ENCODE data around the gene SH3TC1.

Gene SH3TC1

GRCh38 chr4:8181119-8181518 is 18.0 kb upstream of the SH3TC1 start:
- Histone ChIP-seq H3K36me3 (ENCODE audit: insufficient read depth, low read length) (no peaks in the 10 kb centered on the region), H3K4me3 (no peak overlapping the region), H3K27ac (no peak overlapping the region), H3K9ac (ENCODE audit: insufficient read length) (no peak overlapping the region), H3K9me3 (ENCODE audit: low read depth, low read length) (no peaks in the 10 kb centered on the region)
- TF ChIP-seq POLR2AphosphoS5 (IDR thresholded peaks at IDR 0.05; ENCODE audit: borderline replicate concordance, low read depth, low read length) (no peak), FOXP2 (optimal IDR thresholded peaks at IDR 0.05; ENCODE audit: control extremely low read depth, extremely low read length, insufficient read depth) (no peak), EZH2 (IDR thresholded peaks at IDR 0.05) (no peak)
- no peak for DNase-seq (ENCODE audit: low read depth, low spot score)

- no peak for DNase-seq (ENCODE audit: low read depth, low spot score)
- no peaks in the 10 kb centered on the region for H3K9me3 ChIP-seq (ENCODE audit: low read depth, low read length)
- H3K4me3 ChIP-seq: no peak overlapping the region
- TF ChIP-seq FOXP2 (optimal IDR thresholded peaks at IDR 0.05; ENCODE audit: control extremely low read depth, extremely low read length, insufficient read depth) (no peak), EZH2 (IDR thresholded peaks at IDR 0.05) (no peak), POLR2AphosphoS5 (IDR thresholded peaks at IDR 0.05; ENCODE audit: borderline replicate concordance, low read depth, low read length) (no peak)
- no peak overlapping the region for H3K27ac ChIP-seq
- H3K9ac ChIP-seq (ENCODE audit: insufficient read length): no peak overlapping the region
- no peaks in the 10 kb centered on the region for H3K36me3 ChIP-seq (ENCODE audit: insufficient read depth, low read length)
Measured at GRCh38 chr4:8181844-8182243, 17.2 kb upstream of the SH3TC1 start.

- Histone ChIP-seq H3K9ac (ENCODE audit: insufficient read length) (no peak overlapping the region), H3K9me3 (ENCODE audit: low read depth, low read length) (no peaks in the 10 kb centered on the region), H3K4me3 (no peak overlapping the region), H3K27ac (no peak overlapping the region), H3K36me3 (ENCODE audit: insufficient read depth, low read length) (no peaks in the 10 kb centered on the region)
- no peak for TF ChIP-seq POLR2AphosphoS5 (IDR thresholded peaks at IDR 0.05; ENCODE audit: borderline replicate concordance, low read depth, low read length)
- TF ChIP-seq EZH2 (IDR thresholded peaks at IDR 0.05): no peak
- TF ChIP-seq FOXP2 (optimal IDR thresholded peaks at IDR 0.05; ENCODE audit: control extremely low read depth, extremely low read length, insufficient read depth): no peak
- no peak for DNase-seq (ENCODE audit: low read depth, low spot score)
Measured at GRCh38 chr4:8182294-8182693, 16.8 kb upstream of the SH3TC1 start.

GRCh38 chr4:8182858-8183725 is 16.0 kb upstream of the SH3TC1 start:
- no peaks in the 10 kb centered on the region for H3K9me3 ChIP-seq (ENCODE audit: low read depth, low read length)
- DNase-seq (ENCODE audit: low read depth, low spot score): no peak
- no peak overlapping the region for H3K27ac ChIP-seq
- no peak overlapping the region for H3K4me3 ChIP-seq
- H3K36me3 ChIP-seq (ENCODE audit: insufficient read depth, low read length): no peaks in the 10 kb centered on the region
- no peak overlapping the region for H3K9ac ChIP-seq (ENCODE audit: insufficient read length)
- TF ChIP-seq POLR2AphosphoS5 (IDR thresholded peaks at IDR 0.05; ENCODE audit: borderline replicate concordance, low read depth, low read length) (no peak), EZH2 (IDR thresholded peaks at IDR 0.05) (no peak), FOXP2 (optimal IDR thresholded peaks at IDR 0.05; ENCODE audit: control extremely low read depth, extremely low read length, insufficient read depth) (no peak)

GRCh38 chr4:8184061-8184460 is 15.0 kb upstream of the SH3TC1 start:
- no peak for DNase-seq (ENCODE audit: low read depth, low spot score)
- H3K4me3 ChIP-seq: no peak overlapping the region
- H3K9me3 ChIP-seq (ENCODE audit: low read depth, low read length): no peaks in the 10 kb centered on the region
- no peak overlapping the region for H3K27ac ChIP-seq
- TF ChIP-seq FOXP2 (optimal IDR thresholded peaks at IDR 0.05; ENCODE audit: control extremely low read depth, extremely low read length, insufficient read depth) (no peak), EZH2 (IDR thresholded peaks at IDR 0.05) (no peak), POLR2AphosphoS5 (IDR thresholded peaks at IDR 0.05; ENCODE audit: borderline replicate concordance, low read depth, low read length) (no peak)
- H3K9ac ChIP-seq (ENCODE audit: insufficient read length): no peak overlapping the region
- no peaks in the 10 kb centered on the region for H3K36me3 ChIP-seq (ENCODE audit: insufficient read depth, low read length)

GRCh38 chr4:8185295-8185694 is 13.8 kb upstream of the SH3TC1 start:
- Histone ChIP-seq H3K27ac (no peak overlapping the region), H3K36me3 (ENCODE audit: insufficient read depth, low read length) (no peaks in the 10 kb centered on the region)

GRCh38 chr4:8185930-8186329 is 13.2 kb upstream of the SH3TC1 start:
- no peaks in the 10 kb centered on the region for H3K9me3 ChIP-seq (ENCODE audit: low read depth, low read length)
- no peaks in the 10 kb centered on the region for H3K36me3 ChIP-seq (ENCODE audit: insufficient read depth, low read length)
- no peak overlapping the region for H3K27ac ChIP-seq
- TF ChIP-seq POLR2AphosphoS5 (IDR thresholded peaks at IDR 0.05; ENCODE audit: borderline replicate concordance, low read depth, low read length) (no peak), FOXP2 (optimal IDR thresholded peaks at IDR 0.05; ENCODE audit: control extremely low read depth, extremely low read length, insufficient read depth) (no peak), EZH2 (IDR thresholded peaks at IDR 0.05) (no peak)
- no peak for DNase-seq (ENCODE audit: low read depth, low spot score)
- no peak overlapping the region for H3K9ac ChIP-seq (ENCODE audit: insufficient read length)
- H3K4me3 ChIP-seq: no peak overlapping the region

More at GRCh38 chr4:8185295-8185694, 13.8 kb upstream of the SH3TC1 start:
- TF ChIP-seq POLR2AphosphoS5 (IDR thresholded peaks at IDR 0.05; ENCODE audit: borderline replicate concordance, low read depth, low read length) (no peak), FOXP2 (optimal IDR thresholded peaks at IDR 0.05; ENCODE audit: control extremely low read depth, extremely low read length, insufficient read depth) (no peak), EZH2 (IDR thresholded peaks at IDR 0.05) (no peak)
- no peak overlapping the region for H3K9ac ChIP-seq (ENCODE audit: insufficient read length)
- H3K9me3 ChIP-seq (ENCODE audit: low read depth, low read length): no peaks in the 10 kb centered on the region
- H3K4me3 ChIP-seq: no peak overlapping the region
- DNase-seq (ENCODE audit: low read depth, low spot score): no peak

GRCh38 chr4:8188085-8188484 is 11.0 kb upstream of the SH3TC1 start:
- no peaks in the 10 kb centered on the region for H3K36me3 ChIP-seq (ENCODE audit: insufficient read depth, low read length)
- no peaks in the 10 kb centered on the region for H3K9me3 ChIP-seq (ENCODE audit: low read depth, low read length)
- DNase-seq (ENCODE audit: low read depth, low spot score): no peak
- H3K4me3 ChIP-seq: no peak overlapping the region
- no peak overlapping the region for H3K9ac ChIP-seq (ENCODE audit: insufficient read length)
- TF ChIP-seq POLR2AphosphoS5 (IDR thresholded peaks at IDR 0.05; ENCODE audit: borderline replicate concordance, low read depth, low read length): no peak
- no peak for TF ChIP-seq FOXP2 (optimal IDR thresholded peaks at IDR 0.05; ENCODE audit: control extremely low read depth, extremely low read length, insufficient read depth)
- no peak for TF ChIP-seq EZH2 (IDR thresholded peaks at IDR 0.05)
- no peak overlapping the region for H3K27ac ChIP-seq
